H1 (cell line): ENCODE data around the gene TBC1D13. TPM values are rescaled to one million over a fixed set of nuclear protein-coding genes. Genes with fewer than 3 reads are reported as not detected.

Source experiments
- CHD7 ChIP-seq: fragments of 300-600 bp; sonication (generic); IDR thresholded peaks from 2 replicates; pipeline ENCODE4 v1.7.1; 2012; ENCODE audit warnings: low read length, moderate library complexity, mild to moderate bottlenecking, inconsistent platforms; ENCODE audit not compliant: insufficient replicate concordance
- EGR1 ChIP-seq: IDR thresholded peaks from 2 replicates; pipeline ENCODE4 v1.6.1; 2011; ENCODE audit warnings: low read depth, low read length, borderline replicate concordance
- GABPA ChIP-seq: IDR thresholded peaks from 2 replicates; pipeline ENCODE4 v1.6.1; 2011; ENCODE audit warnings: mild to moderate bottlenecking, low read length, moderate library complexity, borderline replicate concordance; ENCODE audit not compliant: insufficient read depth
- KDM5A ChIP-seq: fragments of 200-600 bp; IDR thresholded peaks from 2 replicates; pipeline ENCODE4 v1.7.1; 2012; ENCODE audit warnings: mild to moderate bottlenecking, low read length, inconsistent platforms, mixed read lengths
- SIN3A ChIP-seq, 2 experiments: IDR thresholded peaks in 1 of 2; conservative IDR thresholded peaks in 1 of 2; 2 replicates each; pipeline ENCODE4 v1.6.1; 2011 to 2012; ENCODE audit warnings: low read length in 2 of 2, improper control_type of control experiment in 1 of 2, low read depth in 1 of 2, mild to moderate bottlenecking in 1 of 2
- TEAD4 ChIP-seq: IDR thresholded peaks from 2 replicates; pipeline ENCODE4 v1.6.1; 2012; ENCODE audit warnings: low read depth, low read length, inconsistent platforms, mixed read lengths
- ZNF274 ChIP-seq: IDR thresholded peaks from 2 replicates; pipeline ENCODE4 v1.7.0; 2012; ENCODE audit warnings: low read length, borderline replicate concordance; ENCODE audit errors: extremely low read depth
- polyA plus RNA-seq, 7 experiments: library from polyadenylated mRNA; depleted of rRNA in 3 of 7; stranded (reverse) in 5 of 7; unstranded in 2 of 7; fragments of >200 nt in 5 of 7; fragments of 200-250 nt in 2 of 7; gene quantifications; 1 replicate in 5 of 7; 2 replicates in 1 of 7; 4 replicates in 1 of 7; pipeline versions ENCODE4 v1.2.1 to v1.2.3, GENCODE V29; 2011 to 2013; ENCODE audit warnings: missing spikeins in 2 of 7, mixed read lengths in 2 of 7
- total RNA-seq: library from RNA; stranded (reverse); fragmentation: NEBNext Ultra II Directional; extraction: Animal tissue kit (Norgen Biotek cat#: 25700); gene quantifications from 2 replicates; pipeline ENCODE4 v1.2.1, GENCODE V29; 2021

TBC1D13 gene
- total and polyA plus RNA-seq, 2 of the 8 experiments (the other 6 are each of a cell fraction or from before 2014, with no cell fraction given) = 21.3 to 24.7 TPM

GRCh38 chr9:128808543-128808942 is 21.5 kb downstream of the TBC1D13 start (continued):
- TF ChIP-seq CHD7 (no peak), SIN3A (conservative IDR thresholded peaks at IDR 0.05 in 1 of 2, IDR thresholded peaks at IDR 0.05 in 1 of 2; ENCODE audit: low read depth in 1 of 2, low read length in 2 of 2) (no peak), TEAD4 (no peak), EGR1 (no peak), KDM5A (no peak), GABPA (no peak), ZNF274 (no peak)
